Spinal cord (tissue), 10 donors: ENCODE measurements around the gene STX8. TPM values are rescaled to one million over a fixed set of nuclear protein-coding genes. Genes with fewer than 3 reads are reported as not detected.
A peak's percentile ranks its signal among the peaks of the same experiment; 100 is the strongest.

ENCODE experiments used
- DNase-seq, 6 donors: peaks; one replicate each; pipeline versions ENCODE4 v3.0.0 to v3.0.0-alpha.2; 2013 to 2015; ENCODE audit warnings: low spot score in 6 of 6, low read depth in 4 of 6
- H3K27ac ChIP-seq: one replicate; pipeline ENCODE4 v1.5.1; 2013; ENCODE audit warnings: low read depth, low read length, control low read depth
- H3K27me3 ChIP-seq: one replicate; pipeline ENCODE4 v1.6.1; 2013; ENCODE audit warnings: low read length; ENCODE audit not compliant: control insufficient read depth, insufficient read depth
- H3K36me3 ChIP-seq: one replicate; pipeline ENCODE4 v1.6.1; 2013; ENCODE audit warnings: low read length; ENCODE audit not compliant: control insufficient read depth, insufficient read depth
- H3K4me1 ChIP-seq: one replicate; pipeline ENCODE4 v1.6.1; 2013; ENCODE audit warnings: low read length; ENCODE audit not compliant: control insufficient read depth, insufficient read depth
- H3K4me3 ChIP-seq: one replicate; pipeline ENCODE4 v1.5.1; 2013; ENCODE audit warnings: low read depth, low read length, control low read depth
- H3K9me3 ChIP-seq: one replicate; pipeline ENCODE4 v1.6.1; 2013; ENCODE audit warnings: low read length; ENCODE audit not compliant: control insufficient read depth, insufficient read depth
- WGBS: methylation state at CpG from one replicate; pipeline ENCODE4 v1.1.5; 2013; ENCODE audit warnings: missing lambda C conversion rate; ENCODE audit not compliant: insufficient coverage; 5-methylcytosine and 5-hydroxymethylcytosine counted together
- polyA plus RNA-seq, 2 donors: library from polyadenylated mRNA; unstranded; fragments of 120-200 nt; gene quantifications; one replicate each; pipeline ENCODE4 v1.2.1, GENCODE V29; 2013; ENCODE audit not compliant: insufficient read length in 2 of 2
- total RNA-seq, 2 donors: library from RNA; depleted of rRNA in 1 of 2; stranded (reverse); fragments of 120-200 nt in 1 of 2; fragments of >200 nt in 1 of 2; gene quantifications; one replicate each; pipeline versions ENCODE4 v1.2.3 to v1.2.4, GENCODE V29; 2013 to 2014
- donor health status: healthy.

The STX8 gene
- total and polyA plus RNA-seq, 4 donors = 55.5 to 89.2 (median 63.2) TPM

DNA sequence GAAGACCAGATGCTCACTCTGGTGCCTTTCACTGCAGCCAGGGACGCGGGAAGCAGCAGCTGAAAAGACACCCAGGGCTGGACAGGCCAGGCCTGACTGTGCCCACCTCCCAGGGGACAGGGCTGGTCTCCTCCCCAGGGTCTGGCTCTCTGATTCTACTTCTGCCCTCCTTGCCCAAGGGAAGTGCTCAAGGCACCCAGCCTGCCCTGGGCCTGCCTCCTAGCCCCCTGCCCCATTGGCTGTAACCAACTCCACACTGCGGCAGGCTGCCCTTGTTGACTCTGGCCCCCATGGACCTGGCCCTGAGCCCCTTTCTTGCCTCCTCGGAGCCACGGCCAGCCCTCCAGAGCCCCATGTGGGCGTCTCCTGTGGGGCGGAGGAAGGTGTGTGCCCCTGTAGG lies 341.9 kb downstream of the STX8 start:
- Histone ChIP-seq H3K4me3 (no peak overlapping the region), H3K27ac (no peak overlapping the region), H3K36me3 (peaks cover 34% of the 10 kb centered on the region), H3K27me3 (peaks cover 4% of the 10 kb centered on the region), H3K4me1 (peaks cover 73% of the 10 kb centered on the region), H3K9me3 (no peaks in the 10 kb centered on the region)
- WGBS = 96% methylated on average over 7 of the region's 7 CpGs
- DNase-seq = no peak

DNA sequence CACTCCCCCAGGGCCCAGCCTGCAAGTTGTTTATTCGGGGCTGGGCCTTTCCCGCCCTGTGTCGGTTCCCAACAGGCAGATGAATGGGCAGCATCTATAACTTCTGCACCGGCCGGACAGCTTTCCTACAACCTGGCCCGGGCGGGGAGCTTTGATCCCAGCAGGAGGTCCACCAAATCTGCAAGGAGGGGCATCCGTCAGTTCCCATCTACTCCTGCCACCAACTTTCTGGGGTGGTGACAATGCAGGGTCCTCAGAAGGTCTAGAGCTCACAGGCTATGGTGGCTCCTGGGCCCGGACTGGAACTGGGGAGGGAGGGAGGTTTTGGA lies 342.4 kb downstream of the STX8 start:
- 52% methylated on average over 9 of the region's 9 CpGs for WGBS
- H3K36me3 ChIP-seq = peaks cover 36% of the 10 kb centered on the region
- no peak for DNase-seq
- H3K4me1 ChIP-seq = peaks cover 69% of the 10 kb centered on the region
- H3K27ac ChIP-seq = peak overlapping the region; percentile 25
- no peak overlapping the region for H3K4me3 ChIP-seq
- peaks cover 4% of the 10 kb centered on the region for H3K27me3 ChIP-seq
- H3K9me3 ChIP-seq = no peaks in the 10 kb centered on the region

DNA sequence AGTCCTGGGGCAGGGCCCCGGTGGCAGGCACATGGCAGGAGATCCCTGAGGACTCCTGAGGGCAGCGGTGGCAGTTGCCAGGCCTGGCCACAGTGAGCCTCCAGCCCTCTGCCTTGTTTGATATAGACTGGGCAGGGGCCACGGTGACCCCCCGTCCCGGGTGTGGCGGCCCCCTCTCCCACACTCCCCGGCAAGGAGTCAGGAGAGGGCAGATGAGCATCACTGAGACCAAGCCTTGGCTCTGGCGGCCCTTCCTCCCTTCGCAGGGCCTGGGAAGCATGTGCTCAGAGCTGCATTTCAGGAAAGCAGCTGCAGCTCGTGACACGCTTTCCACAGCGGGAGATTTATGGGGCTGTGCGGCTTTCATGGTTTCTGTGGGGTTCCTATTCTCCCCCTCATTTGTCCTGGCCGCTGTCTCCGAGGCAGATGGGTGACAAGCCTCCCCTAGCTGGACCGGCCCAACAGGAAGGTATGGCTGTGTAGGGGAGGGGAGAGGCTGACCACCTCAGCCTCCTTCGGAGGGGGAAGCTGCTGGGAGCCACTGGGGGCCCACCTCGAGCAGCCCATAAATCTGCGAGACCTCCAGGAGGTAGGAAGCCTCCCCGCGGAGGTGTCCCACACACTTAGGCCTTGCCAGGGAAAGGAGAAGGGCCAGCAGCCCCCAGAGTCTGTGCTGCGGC lies 342.9 kb downstream of the STX8 start:
- WGBS = 20% methylated on average over 15 of the region's 22 CpGs
- peaks cover 35% of the 10 kb centered on the region for H3K36me3 ChIP-seq
- H3K27me3 ChIP-seq = peaks cover 4% of the 10 kb centered on the region
- no peak overlapping the region for H3K4me3 ChIP-seq
- DNase-seq = peak in 3 of 6 donors; percentile 61 to 91 (median 75)
- H3K27ac ChIP-seq = peak overlapping the region; percentile 25
- peaks cover 68% of the 10 kb centered on the region for H3K4me1 ChIP-seq
- H3K9me3 ChIP-seq = no peaks in the 10 kb centered on the region

- no peaks in the 10 kb centered on the region for H3K9me3 ChIP-seq
- no peak overlapping the region for H3K4me3 ChIP-seq
- no peak for DNase-seq
- H3K27me3 ChIP-seq = peaks cover 4% of the 10 kb centered on the region
- no peak overlapping the region for H3K27ac ChIP-seq
- peaks cover 61% of the 10 kb centered on the region for H3K4me1 ChIP-seq
- peaks cover 42% of the 10 kb centered on the region for H3K36me3 ChIP-seq
- WGBS = 80% methylated on average over 6 of the region's 6 CpGs
Observed at GRCh38 chr17:9232155-9232475, 343.5 kb downstream of the STX8 start.

DNA sequence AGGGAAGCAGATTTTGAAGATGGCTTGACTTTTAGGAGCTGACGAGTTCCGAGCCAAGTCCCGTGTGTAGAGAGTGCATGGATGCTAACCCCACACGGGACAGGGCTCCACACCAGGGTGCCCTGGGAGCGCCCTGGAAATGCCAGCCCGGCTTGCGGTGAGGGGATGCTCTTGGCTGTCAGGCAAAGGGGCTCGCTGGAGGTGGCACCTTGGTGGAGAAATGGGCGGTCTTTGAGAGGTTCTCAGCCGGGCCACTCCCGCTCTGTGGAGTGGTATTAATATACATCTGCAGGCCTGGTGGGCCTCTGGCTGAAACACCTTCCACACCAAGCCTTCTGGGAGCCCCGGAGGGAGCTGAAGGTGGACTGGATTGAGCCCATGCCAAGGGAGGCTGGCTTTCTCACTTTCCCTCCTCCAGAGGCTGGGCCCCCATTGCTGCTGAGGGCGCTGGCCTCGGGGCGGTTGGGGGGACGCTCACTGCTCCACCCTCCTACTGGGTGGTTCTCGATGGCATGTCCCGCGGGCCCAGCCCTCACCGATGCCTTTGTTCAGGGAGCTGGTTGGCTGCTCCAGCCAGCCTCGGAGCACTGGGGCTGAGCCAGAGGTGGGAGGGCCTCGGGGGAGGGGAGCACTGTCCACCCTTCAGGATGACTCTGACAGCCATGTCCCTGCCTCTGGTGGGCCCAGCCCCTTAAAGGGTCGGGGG lies 344.0 kb downstream of the STX8 start:
- peak in 1 of 6 donors; percentile 30 for DNase-seq
- Histone ChIP-seq H3K4me1 (peaks cover 56% of the 10 kb centered on the region), H3K4me3 (no peak overlapping the region), H3K9me3 (no peaks in the 10 kb centered on the region), H3K27me3 (peaks cover 4% of the 10 kb centered on the region), H3K27ac (no peak overlapping the region), H3K36me3 (peaks cover 47% of the 10 kb centered on the region)
- WGBS = 57% methylated on average over 9 of the region's 23 CpGs

GRCh38 chr17:9230861-9231260 lies 344.8 kb downstream of the STX8 start:
- WGBS = 95% methylated on average over 11 of the region's 11 CpGs
- H3K27me3 ChIP-seq = peaks cover 4% of the 10 kb centered on the region

GRCh38 chr17:9230346-9230745 lies 345.3 kb downstream of the STX8 start:
- H3K4me3 ChIP-seq = no peak overlapping the region
- no peaks in the 10 kb centered on the region for H3K9me3 ChIP-seq
- H3K4me1 ChIP-seq = peaks cover 51% of the 10 kb centered on the region
- H3K27ac ChIP-seq = no peak overlapping the region
- peaks cover 59% of the 10 kb centered on the region for H3K36me3 ChIP-seq
- WGBS = 72% methylated on average over 15 of the region's 15 CpGs
- peaks cover 4% of the 10 kb centered on the region for H3K27me3 ChIP-seq
- DNase-seq = no peak

More at GRCh38 chr17:9230861-9231260, 344.8 kb downstream of the STX8 start:
- Histone ChIP-seq H3K27ac (no peak overlapping the region), H3K4me1 (peaks cover 49% of the 10 kb centered on the region), H3K4me3 (no peak overlapping the region), H3K9me3 (no peaks in the 10 kb centered on the region), H3K36me3 (peaks cover 54% of the 10 kb centered on the region)
- no peak for DNase-seq

GRCh38 chr17:9229826-9230201 lies 345.8 kb downstream of the STX8 start:
- Histone ChIP-seq H3K4me1 (peaks cover 53% of the 10 kb centered on the region), H3K36me3 (peaks cover 60% of the 10 kb centered on the region), H3K4me3 (no peak overlapping the region), H3K27me3 (peaks cover 4% of the 10 kb centered on the region), H3K9me3 (no peaks in the 10 kb centered on the region), H3K27ac (no peak overlapping the region)
- DNase-seq = no peak
- WGBS = no CpG with 5 or more reads among the region's 9 CpGs

- peaks cover 65% of the 10 kb centered on the region for H3K36me3 ChIP-seq
- no peak overlapping the region for H3K4me3 ChIP-seq
- H3K9me3 ChIP-seq = no peaks in the 10 kb centered on the region
- peaks cover 4% of the 10 kb centered on the region for H3K27me3 ChIP-seq
- DNase-seq = no peak
- peaks cover 51% of the 10 kb centered on the region for H3K4me1 ChIP-seq
- 91% methylated on average over 20 of the region's 20 CpGs for WGBS
- no peak overlapping the region for H3K27ac ChIP-seq
Observed at GRCh38 chr17:9229160-9229825, 346.3 kb downstream of the STX8 start.
